GM19452 (cell line): ENCODE results near the gene ACADM.
"Not testable (repeated sequence)": the region's sequence is repeated elsewhere in the genome, so short reads cannot be mapped to it uniquely, and the experiment has no call there.

Source experiments
- ATAC-seq: cut with Tn5 transposase; IDR thresholded peaks from one replicate; pipeline ENCODE4 v1.9.1; 2021; ENCODE audit not compliant: unreplicated experiment

ACADM gene

GRCh38 chr1:75733661-75734060, 9.2 kb downstream of the ACADM start:
- no peak for ATAC-seq

DNA sequence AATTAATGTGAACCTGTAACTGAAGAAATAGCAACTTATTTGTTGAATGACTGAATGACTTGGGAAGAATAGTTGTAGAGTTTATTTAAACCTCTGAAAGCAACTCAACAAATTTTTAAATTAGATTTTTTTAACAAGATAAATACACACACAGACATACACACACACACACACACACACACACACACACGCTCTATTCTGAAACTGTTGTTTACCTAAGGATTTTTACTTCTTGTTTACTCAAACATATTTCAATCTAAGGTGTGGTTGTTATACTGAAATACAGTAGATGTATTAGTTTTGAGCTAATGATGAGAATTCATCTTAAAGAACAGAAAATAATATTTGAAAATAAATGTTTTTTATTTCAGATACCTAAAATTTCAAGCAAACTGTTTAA, 11.5 kb downstream of the ACADM start:
- ATAC-seq: no peak

- ATAC-seq: no peak
These were observed 17.6 kb downstream of the ACADM start for GRCh38 chr1:75742047-75742625.

DNA sequence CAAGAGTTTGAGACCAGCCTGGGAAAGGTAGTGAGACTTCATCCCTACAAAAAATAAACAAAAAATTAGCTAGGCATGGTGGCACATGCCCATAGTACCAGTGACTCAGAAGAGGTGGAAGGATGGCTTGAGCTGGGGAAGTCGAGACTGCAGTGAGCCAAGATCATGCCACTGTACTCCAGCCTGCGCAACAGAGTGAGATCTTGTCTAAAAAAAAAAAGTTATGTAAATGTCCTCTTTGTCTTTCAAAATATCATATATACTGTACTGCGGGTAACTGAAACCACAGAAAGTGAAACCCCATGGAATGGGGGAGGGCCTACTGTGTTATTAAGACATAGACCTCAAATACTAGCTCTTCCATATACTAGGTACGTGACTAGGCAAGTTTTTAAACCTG, 20.8 kb downstream of the ACADM start:
- peak; percentile 58 for ATAC-seq

DNA sequence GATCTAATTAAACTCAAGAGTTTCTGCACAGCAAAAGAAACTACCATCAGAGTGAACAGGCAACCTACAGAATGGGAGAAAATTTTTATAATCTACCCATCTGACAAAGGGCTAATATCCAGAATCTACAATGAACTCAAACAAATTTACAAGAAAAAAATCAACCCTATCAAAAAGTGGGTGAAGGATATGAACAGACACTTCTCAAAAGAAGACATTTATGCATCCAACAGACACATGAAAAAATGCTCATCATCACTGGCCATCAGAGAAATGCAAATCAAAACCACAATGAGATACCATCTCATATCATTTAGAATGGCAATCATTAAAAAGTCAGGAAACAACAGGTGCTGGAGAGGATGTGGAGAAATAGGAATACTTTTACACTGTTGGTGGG, 32.7 kb downstream of the ACADM start:
- ATAC-seq: not testable (repeated sequence)

GRCh38 chr1:75758543-75758942, 34.0 kb downstream of the ACADM start:
- not testable (repeated sequence) for ATAC-seq

DNA sequence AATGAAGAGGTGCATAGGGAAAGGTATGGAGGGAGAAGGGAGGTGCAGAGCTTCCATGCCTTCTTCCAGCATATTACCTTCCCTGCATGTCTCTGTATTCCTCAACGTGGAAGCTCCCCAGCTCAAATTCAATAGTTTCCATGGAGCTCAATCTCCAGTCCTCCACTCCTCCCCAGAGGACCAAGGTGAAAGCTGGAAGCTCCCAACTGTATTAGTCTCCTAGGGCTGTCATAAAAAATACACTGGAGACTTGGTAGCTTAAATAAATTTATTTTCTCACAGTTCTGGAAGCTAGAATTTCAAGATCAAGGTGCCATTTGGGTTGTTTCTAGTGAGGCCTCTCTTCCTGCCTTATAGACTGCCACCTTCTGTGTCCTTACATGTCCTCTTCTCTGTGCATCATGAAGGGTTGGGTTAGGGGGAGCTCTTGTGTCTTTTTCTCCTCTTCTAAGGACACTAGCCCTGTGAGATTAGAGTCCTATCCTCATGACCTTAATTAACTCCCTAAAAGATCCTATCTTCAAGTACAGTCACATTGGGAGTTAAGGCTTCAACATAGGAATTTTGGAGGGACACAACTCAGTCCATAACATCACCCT, 39.6 kb downstream of the ACADM start:
- no peak for ATAC-seq

DNA sequence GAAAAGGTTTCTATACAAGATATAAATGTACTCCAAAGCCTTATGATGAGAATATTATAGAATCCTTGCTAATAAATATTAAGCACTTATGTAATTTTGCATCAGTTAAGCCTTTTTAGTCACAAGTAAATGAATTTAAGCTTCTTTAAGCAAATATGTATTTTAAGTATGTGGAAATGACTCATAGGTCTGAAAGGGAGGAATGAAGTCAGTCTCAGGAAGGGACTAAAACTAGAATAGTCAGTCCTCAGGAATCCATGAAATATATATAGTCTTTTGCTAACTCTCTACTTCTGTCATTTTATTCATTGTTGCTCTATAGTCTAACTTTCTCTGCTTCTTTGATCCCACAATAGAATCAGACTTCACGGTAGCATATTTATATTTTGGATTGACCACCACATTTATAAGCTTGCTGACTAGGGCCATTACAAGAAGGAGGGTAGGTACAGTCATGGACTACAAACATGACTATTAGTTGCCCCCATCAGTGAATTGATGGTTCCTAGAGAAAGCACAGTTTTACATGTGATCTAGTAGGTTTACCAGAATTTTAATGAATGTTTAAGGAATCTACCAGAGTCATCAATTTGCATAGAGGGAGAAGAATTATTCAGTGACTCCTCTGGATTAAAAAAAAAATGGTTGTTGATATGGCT, 41.3 kb downstream of the ACADM start:
- ATAC-seq: no peak

DNA sequence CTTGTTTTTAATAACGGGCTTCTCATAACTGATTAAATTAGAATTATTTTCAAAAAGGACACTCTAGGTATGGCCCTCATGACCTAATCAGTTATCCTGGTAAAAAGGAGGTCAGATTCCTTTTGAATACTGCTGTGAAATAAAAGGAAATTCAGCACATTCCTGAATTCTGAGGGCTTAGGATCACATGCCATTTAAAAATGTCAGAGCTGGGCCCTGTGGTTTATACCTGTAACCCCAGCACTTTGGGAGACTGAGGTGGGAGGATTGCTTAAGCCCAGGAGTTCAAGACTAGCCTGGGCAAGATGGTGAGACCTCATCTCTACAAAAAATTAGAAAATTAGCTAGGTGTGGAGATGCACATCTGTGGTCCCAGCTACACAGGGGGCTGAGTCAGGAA, 43.5 kb downstream of the ACADM start:
- ATAC-seq: no peak

DNA sequence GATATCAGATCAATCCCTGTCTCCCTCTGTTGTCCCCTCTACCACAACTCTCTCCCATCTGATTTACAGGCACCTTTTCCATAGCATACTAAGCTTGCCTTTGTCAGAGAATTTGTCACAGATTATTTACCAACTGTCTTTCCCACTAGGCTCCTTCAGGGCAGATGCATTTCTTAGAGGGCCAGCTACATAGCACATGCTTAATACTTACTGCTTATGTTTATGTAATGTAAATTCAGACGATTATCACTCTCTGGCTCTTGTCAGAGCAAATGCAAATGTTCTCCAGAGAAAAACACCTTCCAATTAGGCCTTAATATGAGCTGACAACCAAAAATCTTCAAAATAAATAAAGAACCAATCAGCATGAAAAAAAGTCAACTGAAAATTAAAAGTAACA, 46.3 kb downstream of the ACADM start:
- no peak for ATAC-seq

GRCh38 chr1:75771978-75772377, 47.5 kb downstream of the ACADM start:
- no peak for ATAC-seq

- not testable (repeated sequence) for ATAC-seq
These were observed 53.3 kb downstream of the ACADM start for GRCh38 chr1:75777812-75778211.

GRCh38 chr1:75778694-75779093, 54.2 kb downstream of the ACADM start:
- not testable (repeated sequence) for ATAC-seq

DNA sequence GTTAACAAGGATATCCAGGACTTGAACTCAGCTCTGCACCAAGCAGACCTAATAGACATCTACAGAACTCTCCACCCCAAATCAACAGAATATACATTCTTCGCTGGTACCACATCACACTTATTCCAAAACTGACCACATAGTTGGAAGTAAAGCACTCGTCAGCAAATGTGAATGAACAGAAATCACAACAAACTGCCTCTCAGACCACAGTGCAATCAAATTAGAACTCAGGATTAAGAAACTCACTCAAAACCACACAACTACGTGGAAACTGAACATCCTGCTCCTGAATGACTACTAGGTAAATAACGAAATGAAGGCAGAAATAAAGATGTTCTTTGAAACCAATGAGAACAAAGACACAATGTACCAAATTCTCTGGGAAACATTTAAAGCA, 55.7 kb downstream of the ACADM start:
- ATAC-seq: not testable (repeated sequence)

DNA sequence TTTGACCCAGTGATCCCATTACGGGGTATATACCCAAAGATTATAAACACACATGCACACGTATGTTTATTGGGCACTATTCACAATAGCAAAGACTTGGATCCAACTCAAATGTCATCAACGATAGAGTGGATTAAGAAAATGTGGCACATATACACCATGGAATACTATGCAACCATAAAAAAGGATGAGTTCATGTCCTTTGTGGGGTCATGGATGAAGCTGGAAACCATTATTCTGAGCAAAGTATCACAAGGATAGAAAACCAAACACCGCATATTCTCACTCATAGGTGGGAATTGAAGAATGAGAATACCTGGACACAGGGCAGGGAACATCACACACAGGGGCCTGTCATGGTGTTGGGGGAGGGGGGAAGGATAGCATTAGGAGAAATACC, 59.4 kb downstream of the ACADM start:
- ATAC-seq: not testable (repeated sequence)

GRCh38 chr1:75785320-75785982, 60.9 kb downstream of the ACADM start:
- peak; percentile 16 for ATAC-seq

- peak; percentile 60 for ATAC-seq
These were observed 61.7 kb downstream of the ACADM start, which contains the start of gene RABGGTB for GRCh38 chr1:75785983-75786853. TSS of gene RABGGTB (plus strand) at chr1:75786256. CDS start at chr1:75786272, 16 bp downstream.

- no peak for ATAC-seq
These were observed 62.5 kb downstream of the ACADM start for GRCh38 chr1:75786901-75787493.

DNA sequence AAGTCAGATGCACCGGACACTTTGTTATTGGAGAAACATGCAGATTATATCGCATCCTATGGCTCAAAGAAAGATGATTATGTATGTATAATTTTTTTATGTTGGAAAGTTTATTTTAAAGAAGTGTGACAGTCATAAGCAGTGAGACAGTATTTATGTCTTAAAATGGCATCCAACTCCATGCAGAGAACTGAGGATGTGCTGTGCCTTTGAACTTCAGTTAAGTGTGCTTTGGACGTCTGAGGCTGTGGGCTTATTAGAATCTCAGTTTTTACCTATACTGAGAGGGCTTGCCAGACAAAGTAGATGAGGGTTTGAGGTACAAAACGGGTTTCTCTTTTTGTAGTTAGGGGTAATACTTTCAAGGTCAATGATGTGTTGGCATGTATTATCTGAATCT, 63.0 kb downstream of the ACADM start:
- ATAC-seq: no peak

DNA sequence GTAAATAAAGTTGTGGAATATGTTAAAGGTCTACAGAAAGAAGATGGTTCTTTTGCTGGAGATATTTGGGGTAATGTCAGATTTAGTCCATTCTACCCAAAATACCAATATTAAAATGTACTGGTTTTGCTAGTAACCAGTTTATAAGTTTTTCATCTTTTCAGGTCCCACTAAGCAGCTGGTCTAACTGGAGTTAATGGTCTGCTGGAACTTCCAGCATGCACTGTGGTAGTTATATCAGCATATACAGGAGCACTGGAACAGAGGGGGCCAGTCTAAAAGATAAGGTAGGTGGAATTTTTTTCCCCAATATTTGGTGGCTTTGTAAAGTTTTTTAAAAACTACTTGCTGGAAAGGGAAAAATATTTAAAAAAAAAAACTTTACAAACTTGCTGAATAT, 65.5 kb downstream of the ACADM start:
- no peak for ATAC-seq

GRCh38 chr1:75791022-75791421, 66.5 kb downstream of the ACADM start:
- no peak for ATAC-seq
